HEK293 (cell line): ENCODE results near the gene PADI3.

Experiments used
- ZNF138 ChIP-seq: fragments of 450-650 bp; formaldehyde crosslinking; IDR thresholded peaks from 2 replicates; pipeline ENCODE4 v1.5.1; 2016; ENCODE audit warnings: missing biosample characterization, missing genetic modification characterization, borderline replicate concordance
- ZNF350 ChIP-seq: fragments of 450-650 bp; formaldehyde crosslinking; IDR thresholded peaks from 2 replicates; pipeline ENCODE4 v1.5.0; 2017; ENCODE audit warnings: missing biosample characterization, mild to moderate bottlenecking, missing genetic modification characterization
- TF ChIP-seq, protein P1 (sequence below): fragments of 450-650 bp; formaldehyde crosslinking; IDR thresholded peaks from 2 replicates; pipeline ENCODE4 v1.5.1; 2016; ENCODE audit warnings: missing biosample characterization, missing genetic modification characterization, low read depth

DNA sequence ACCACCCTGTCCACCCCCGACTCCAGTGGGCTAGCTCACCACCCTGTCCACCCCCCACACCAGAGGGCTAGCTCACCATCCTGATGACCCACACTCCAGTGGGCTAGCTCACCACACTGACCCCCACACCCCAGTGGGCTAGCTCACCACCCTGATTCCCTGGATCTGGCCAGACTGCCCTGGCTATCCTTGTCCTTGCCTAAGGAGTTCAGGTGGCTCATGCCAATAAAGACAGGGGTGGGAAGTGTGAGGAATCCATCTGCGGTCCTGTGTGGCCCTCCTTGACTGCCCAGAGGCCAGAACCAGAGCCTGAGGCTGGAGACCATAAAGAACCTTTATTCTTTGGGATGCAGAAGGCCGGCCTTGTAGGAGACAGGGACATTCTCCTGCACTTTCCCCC, 40.4 kb upstream of the PADI3 start:
- no peak for TF ChIP-seq ZNF138 (tag by site-specific recombination)
- TF ChIP-seq, protein P1, sequence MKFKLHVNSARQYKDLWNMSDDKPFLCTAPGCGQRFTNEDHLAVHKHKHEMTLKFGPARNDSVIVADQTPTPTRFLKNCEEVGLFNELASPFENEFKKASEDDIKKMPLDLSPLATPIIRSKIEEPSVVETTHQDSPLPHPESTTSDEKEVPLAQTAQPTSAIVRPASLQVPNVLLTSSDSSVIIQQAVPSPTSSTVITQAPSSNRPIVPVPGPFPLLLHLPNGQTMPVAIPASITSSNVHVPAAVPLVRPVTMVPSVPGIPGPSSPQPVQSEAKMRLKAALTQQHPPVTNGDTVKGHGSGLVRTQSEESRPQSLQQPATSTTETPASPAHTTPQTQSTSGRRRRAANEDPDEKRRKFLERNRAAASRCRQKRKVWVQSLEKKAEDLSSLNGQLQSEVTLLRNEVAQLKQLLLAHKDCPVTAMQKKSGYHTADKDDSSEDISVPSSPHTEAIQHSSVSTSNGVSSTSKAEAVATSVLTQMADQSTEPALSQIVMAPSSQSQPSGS (tag by site-specific recombination) = no peak
- TF ChIP-seq ZNF350 (tag by site-specific recombination) = no peak
